HepG2 (cell line): Measurements from ENCODE around the gene MRPL10. TPM values are rescaled to one million over a fixed set of nuclear protein-coding genes. Genes with fewer than 3 reads are reported as not detected.

Experiments used
- ARNTL ChIP-seq: sonication (generic); formaldehyde crosslinking; IDR thresholded peaks from 2 replicates; pipeline ENCODE4 v1.4.0; 2020; ENCODE audit warnings: mild to moderate bottlenecking, missing genetic modification reagents
- DR1 ChIP-seq: sonication (generic); formaldehyde crosslinking; IDR thresholded peaks from 2 replicates; pipeline ENCODE4 v1.8.0; 2021; ENCODE audit warnings: mild to moderate bottlenecking, missing genetic modification reagents, inconsistent platforms
- GZF1 ChIP-seq: sonication (generic); formaldehyde crosslinking; IDR thresholded peaks from 2 replicates; pipeline ENCODE4 v1.5.1; 2020; ENCODE audit warnings: mild to moderate bottlenecking, missing genetic modification reagents
- HNRNPK ChIP-seq: fragments of 200-400 bp; formaldehyde crosslinking; IDR thresholded peaks from 2 replicates; pipeline ENCODE4 v1.6.1; 2018; ENCODE audit warnings: low read length, low read depth, moderate library complexity, mild to moderate bottlenecking; ENCODE audit not compliant: poor library complexity, severe bottlenecking
- HNRNPUL1 ChIP-seq: fragments of 200-400 bp; formaldehyde crosslinking; IDR thresholded peaks from 2 replicates; pipeline ENCODE4 v1.6.1; 2017; ENCODE audit warnings: low read depth, mild to moderate bottlenecking, low read length, moderate library complexity
- HOXD1 ChIP-seq: sonication (generic); formaldehyde crosslinking; IDR thresholded peaks from 2 replicates; pipeline ENCODE4 v1.5.0; 2020; ENCODE audit warnings: missing genetic modification reagents
- MIER3 ChIP-seq: IDR thresholded peaks from 2 replicates; pipeline ENCODE4 v1.6.1; 2016; ENCODE audit warnings: missing compliant biosample characterization, borderline replicate concordance
- NFIB ChIP-seq: sonication (generic); formaldehyde crosslinking; IDR thresholded peaks from 2 replicates; pipeline ENCODE4 v1.9.0; 2021; ENCODE audit warnings: missing genetic modification reagents, mild to moderate bottlenecking, borderline replicate concordance
- NFKB2 ChIP-seq: sonication (generic); formaldehyde crosslinking; IDR thresholded peaks from 2 replicates; pipeline ENCODE4 v1.4.0; 2020; ENCODE audit warnings: missing genetic modification reagents, borderline replicate concordance
- PAX8 ChIP-seq: sonication (generic); formaldehyde crosslinking; IDR thresholded peaks from 2 replicates; pipeline ENCODE4 v1.8.0; 2022; ENCODE audit warnings: mild to moderate bottlenecking, missing genetic modification reagents, borderline replicate concordance
- POLR2G ChIP-seq: fragments of 200-400 bp; formaldehyde crosslinking; IDR thresholded peaks from 2 replicates; pipeline ENCODE4 v1.6.1; 2018; ENCODE audit warnings: mild to moderate bottlenecking, low read depth, low read length, moderate library complexity
- REPIN1 ChIP-seq: sonication (generic); formaldehyde crosslinking; IDR thresholded peaks from 2 replicates; pipeline ENCODE4 v1.8.0; 2022; ENCODE audit warnings: missing genetic modification reagents, low read depth, mild to moderate bottlenecking, borderline replicate concordance
- SCMH1 ChIP-seq: sonication (generic); formaldehyde crosslinking; IDR thresholded peaks from 2 replicates; pipeline ENCODE4 v1.9.0; 2021; ENCODE audit warnings: missing genetic modification reagents, mild to moderate bottlenecking, borderline replicate concordance
- SKI ChIP-seq: fragments of 450-650 bp; IDR thresholded peaks from one replicate; pipeline ENCODE4 v1.6.1; 2018; ENCODE audit warnings: mild to moderate bottlenecking; ENCODE audit not compliant: partially characterized antibody
- ZFP36 ChIP-seq: fragments of 150-350 bp; IDR thresholded peaks from 2 replicates; pipeline ENCODE4 v1.6.1; 2018; ENCODE audit warnings: borderline replicate concordance, low read length, low read depth; ENCODE audit not compliant: partially characterized antibody
- ZMYM3 ChIP-seq: sonication (generic); formaldehyde crosslinking; IDR thresholded peaks from 2 replicates; pipeline ENCODE4 v1.5.1; 2020; ENCODE audit warnings: mild to moderate bottlenecking, missing genetic modification reagents
- ZNF17 ChIP-seq: sonication (generic); formaldehyde crosslinking; IDR thresholded peaks from 2 replicates; pipeline ENCODE4 v1.5.0; 2020; ENCODE audit warnings: mild to moderate bottlenecking, missing genetic modification reagents
- ZNF343 ChIP-seq: sonication (generic); formaldehyde crosslinking; IDR thresholded peaks from 2 replicates; pipeline ENCODE4 v1.4.0; 2020; ENCODE audit warnings: mild to moderate bottlenecking, missing genetic modification reagents
- ZNF562 ChIP-seq: sonication (generic); formaldehyde crosslinking; IDR thresholded peaks from 2 replicates; pipeline ENCODE4 v1.8.0; 2022; ENCODE audit warnings: missing genetic modification reagents, borderline replicate concordance
- ZNF670 ChIP-seq: sonication (generic); formaldehyde crosslinking; IDR thresholded peaks from 2 replicates; pipeline ENCODE4 v1.8.0; 2022; ENCODE audit warnings: mild to moderate bottlenecking, missing genetic modification reagents, borderline replicate concordance
- ZNF83 ChIP-seq: sonication (generic); formaldehyde crosslinking; IDR thresholded peaks from 2 replicates; pipeline ENCODE4 v1.4.0; 2020; ENCODE audit warnings: missing genetic modification reagents, mild to moderate bottlenecking, borderline replicate concordance
- ZSCAN25 ChIP-seq: sonication (generic); formaldehyde crosslinking; IDR thresholded peaks from 2 replicates; pipeline ENCODE4 v1.8.0; 2022; ENCODE audit warnings: mild to moderate bottlenecking, missing genetic modification reagents
- polyA plus RNA-seq, 8 experiments: library from polyadenylated mRNA; depleted of rRNA in 3 of 8; stranded (reverse) in 7 of 8; unstranded in 1 of 8; fragments of >200 nt; fragmentation: Illumina TruSeq in 4 of 8; extraction: Trizol in 4 of 8; gene quantifications; 2 replicates each; pipeline versions ENCODE4 v1.2.1 to v1.2.3, GENCODE V29; 2011 to 2016; ENCODE audit warnings: low read depth in 4 of 8, missing spikeins in 1 of 8, mixed read lengths in 1 of 8; ENCODE audit not compliant: insufficient read depth in 1 of 8
- total RNA-seq, 5 experiments: library from RNA; depleted of rRNA; stranded (reverse); fragments of >200 nt; fragmentation: Illumina TruSeq; extraction: Trizol; gene quantifications; 2 replicates each; pipeline ENCODE4 v1.2.3, GENCODE V29; 2016; ENCODE audit warnings: low read depth in 1 of 5
- TF ChIP-seq, protein P1 (sequence below): sonication (generic); formaldehyde crosslinking; IDR thresholded peaks from 2 replicates; pipeline ENCODE4 v1.9.0; 2021; ENCODE audit warnings: missing genetic modification reagents, borderline replicate concordance
- TF ChIP-seq, protein P2 (sequence below): sonication (generic); formaldehyde crosslinking; IDR thresholded peaks from 2 replicates; pipeline ENCODE4 v1.5.1; 2020; ENCODE audit warnings: missing genetic modification reagents, mild to moderate bottlenecking, borderline replicate concordance
- TF ChIP-seq, protein P3 (sequence below): IDR thresholded peaks from 2 replicates; pipeline ENCODE4 v1.6.1; 2016

MRPL10 gene
- total and polyA plus RNA-seq, 2 of the 13 experiments (the other 11 are each of a cell fraction or from before 2014, with no cell fraction given) = 56.7 to 149 TPM

DNA sequence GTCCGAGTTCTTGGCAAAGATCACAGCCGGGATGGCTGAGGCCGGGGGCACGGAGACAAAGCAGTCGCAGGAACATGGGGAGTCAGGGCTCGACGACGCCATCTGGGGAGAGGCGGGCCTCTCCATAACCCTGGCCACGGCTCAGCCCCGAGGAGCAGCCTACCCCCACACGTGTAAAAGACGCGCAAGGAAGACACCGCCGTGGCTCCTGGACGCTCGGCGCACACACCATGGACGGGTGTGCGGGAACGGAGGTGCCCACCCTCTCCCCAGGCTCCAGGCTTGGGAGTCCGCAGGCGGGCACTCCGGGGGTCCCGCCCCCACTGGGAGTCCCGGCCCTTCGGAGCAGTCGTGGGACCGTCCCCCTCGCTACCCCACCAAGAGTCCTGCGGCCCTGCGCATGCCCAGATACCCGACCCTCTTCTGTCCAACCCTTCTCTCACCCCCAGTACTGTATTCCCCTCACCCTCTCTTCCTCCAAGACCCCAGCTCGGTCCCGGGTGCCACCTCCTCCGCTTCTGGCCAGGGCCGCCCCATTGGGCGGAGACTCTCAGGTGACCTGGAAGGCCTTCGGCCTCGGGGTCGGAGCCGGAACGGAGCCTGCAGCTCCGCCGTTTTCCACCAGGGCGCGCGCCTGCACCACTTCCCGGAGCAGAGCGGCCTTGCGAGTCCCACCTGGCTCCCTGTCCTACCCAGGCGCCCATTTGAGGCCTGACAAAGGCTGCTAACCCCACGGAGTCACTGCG is 9.6 kb upstream of the MRPL10 start, which contains the start of gene SCRN2 (continued):
- TF ChIP-seq, protein P1, sequence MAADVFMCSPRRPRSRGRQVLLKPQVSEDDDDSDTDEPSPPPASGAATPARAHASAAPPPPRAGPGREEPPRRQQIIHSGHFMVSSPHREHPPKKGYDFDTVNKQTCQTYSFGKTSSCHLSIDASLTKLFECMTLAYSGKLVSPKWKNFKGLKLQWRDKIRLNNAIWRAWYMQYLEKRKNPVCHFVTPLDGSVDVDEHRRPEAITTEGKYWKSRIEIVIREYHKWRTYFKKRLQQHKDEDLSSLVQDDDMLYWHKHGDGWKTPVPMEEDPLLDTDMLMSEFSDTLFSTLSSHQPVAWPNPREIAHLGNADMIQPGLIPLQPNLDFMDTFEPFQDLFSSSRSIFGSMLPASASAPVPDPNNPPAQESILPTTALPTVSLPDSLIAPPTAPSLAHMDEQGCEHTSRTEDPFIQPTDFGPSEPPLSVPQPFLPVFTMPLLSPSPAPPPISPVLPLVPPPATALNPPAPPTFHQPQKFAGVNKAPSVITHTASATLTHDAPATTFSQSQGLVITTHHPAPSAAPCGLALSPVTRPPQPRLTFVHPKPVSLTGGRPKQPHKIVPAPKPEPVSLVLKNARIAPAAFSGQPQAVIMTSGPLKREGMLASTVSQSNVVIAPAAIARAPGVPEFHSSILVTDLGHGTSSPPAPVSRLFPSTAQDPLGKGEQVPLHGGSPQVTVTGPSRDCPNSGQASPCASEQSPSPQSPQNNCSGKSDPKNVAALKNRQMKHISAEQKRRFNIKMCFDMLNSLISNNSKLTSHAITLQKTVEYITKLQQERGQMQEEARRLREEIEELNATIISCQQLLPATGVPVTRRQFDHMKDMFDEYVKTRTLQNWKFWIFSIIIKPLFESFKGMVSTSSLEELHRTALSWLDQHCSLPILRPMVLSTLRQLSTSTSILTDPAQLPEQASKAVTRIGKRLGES (CRISPR knock-in tag) = no peak
- TF ChIP-seq ZNF670 (peak; percentile 68; the same call in 1 of the 2 replicates), SKI (no peak), NFIB (CRISPR knock-in tag) (no peak), NFKB2 (peak; percentile 67; the same call in 1 of the 2 replicates), ZNF17 (CRISPR knock-in tag) (no peak), ZNF343 (no peak; the same call in 1 of the 2 replicates), SCMH1 (CRISPR knock-in tag) (no peak), MIER3 (CRISPR knock-in tag) (0 out of 2 replicates have a peak, but pooled peaks have one; percentile 13), HOXD1 (CRISPR knock-in tag) (peak; percentile 26), PAX8 (CRISPR knock-in tag) (peak; percentile 95; the same call in 1 of the 2 replicates), POLR2G (peak; percentile 83), ZNF83 (CRISPR knock-in tag) (peak; percentile 57; the same call in 1 of the 2 replicates), ZSCAN25 (CRISPR knock-in tag) (peak; percentile 68; the same call in 1 of the 2 replicates), ZNF562 (no peak), DR1 (peak; percentile 62; the same call in 1 of the 2 replicates), HNRNPUL1 (no peak), ARNTL (CRISPR knock-in tag) (peak; percentile 50; the same call in 1 of the 2 replicates), REPIN1 (peak; percentile 74; the same call in 1 of the 2 replicates), ZMYM3 (CRISPR knock-in tag) (peak; percentile 49), GZF1 (CRISPR knock-in tag) (peak; percentile 59), HNRNPK (peak; percentile 98), ZFP36 (no peak)
- TF ChIP-seq, protein P2, sequence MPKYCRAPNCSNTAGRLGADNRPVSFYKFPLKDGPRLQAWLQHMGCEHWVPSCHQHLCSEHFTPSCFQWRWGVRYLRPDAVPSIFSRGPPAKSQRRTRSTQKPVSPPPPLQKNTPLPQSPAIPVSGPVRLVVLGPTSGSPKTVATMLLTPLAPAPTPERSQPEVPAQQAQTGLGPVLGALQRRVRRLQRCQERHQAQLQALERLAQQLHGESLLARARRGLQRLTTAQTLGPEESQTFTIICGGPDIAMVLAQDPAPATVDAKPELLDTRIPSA (CRISPR knock-in tag) = no peak
- TF ChIP-seq, protein P3, sequence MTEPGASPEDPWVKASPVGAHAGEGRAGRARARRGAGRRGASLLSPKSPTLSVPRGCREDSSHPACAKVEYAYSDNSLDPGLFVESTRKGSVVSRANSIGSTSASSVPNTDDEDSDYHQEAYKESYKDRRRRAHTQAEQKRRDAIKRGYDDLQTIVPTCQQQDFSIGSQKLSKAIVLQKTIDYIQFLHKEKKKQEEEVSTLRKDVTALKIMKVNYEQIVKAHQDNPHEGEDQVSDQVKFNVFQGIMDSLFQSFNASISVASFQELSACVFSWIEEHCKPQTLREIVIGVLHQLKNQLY = no peak; the same call in 1 of the 2 replicates
